HG03432 (cell line): ENCODE measurements around the gene GPR107.
"Not testable (repeated sequence)": the region's sequence is repeated elsewhere in the genome, so short reads cannot be mapped to it uniquely, and the experiment has no call there.

Source experiments
- ATAC-seq: cut with Tn5 transposase; IDR thresholded peaks from one replicate; pipeline ENCODE4 v1.9.1; 2021; ENCODE audit warnings: mild to moderate bottlenecking, moderate library complexity; ENCODE audit not compliant: unreplicated experiment

The GPR107 gene

DNA sequence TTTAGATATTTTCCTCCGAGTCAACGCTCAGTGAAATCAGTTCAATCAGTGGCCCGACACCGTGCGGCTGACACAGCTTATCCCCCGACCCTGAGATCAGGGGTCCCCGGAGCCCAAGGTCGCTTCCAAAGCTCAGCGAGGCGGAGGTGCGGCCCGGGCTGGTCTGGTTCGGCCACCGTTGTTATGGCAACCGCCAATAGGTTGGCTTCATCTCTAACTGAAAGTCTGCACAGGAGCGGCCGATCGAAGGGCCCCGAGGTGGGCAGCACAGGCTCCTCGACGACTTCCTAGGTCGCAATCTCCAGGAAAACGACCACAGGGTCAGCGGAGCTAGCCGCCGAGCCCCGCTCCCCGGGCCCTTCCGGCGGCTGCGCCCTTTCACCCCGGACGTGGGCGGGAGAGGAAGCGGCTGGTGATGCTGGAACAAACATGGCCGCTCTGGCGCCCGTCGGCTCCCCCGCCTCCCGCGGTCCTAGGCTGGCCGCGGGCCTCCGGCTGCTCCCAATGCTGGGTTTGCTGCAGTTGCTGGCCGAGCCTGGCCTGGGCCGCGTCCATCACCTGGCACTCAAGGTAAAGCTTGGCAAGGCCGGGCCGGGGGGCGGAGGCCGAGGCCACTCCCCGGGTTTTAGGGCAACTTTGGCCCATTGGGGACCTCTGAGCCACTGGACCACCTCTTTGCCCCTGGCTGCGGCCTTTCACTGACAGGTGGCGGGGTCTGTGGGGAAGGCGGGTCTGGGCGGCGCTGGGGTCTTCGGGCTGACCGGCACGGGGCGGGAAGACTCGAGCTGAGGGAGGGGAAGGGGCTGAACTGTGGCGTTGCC is at the start of gene GPR107:
GPR107 (plus strand) TSS at position 403 of the 821 bp plus-strand sequence; CDS start at position 430, 27 bp downstream.
- peak; percentile 89 for ATAC-seq

DNA sequence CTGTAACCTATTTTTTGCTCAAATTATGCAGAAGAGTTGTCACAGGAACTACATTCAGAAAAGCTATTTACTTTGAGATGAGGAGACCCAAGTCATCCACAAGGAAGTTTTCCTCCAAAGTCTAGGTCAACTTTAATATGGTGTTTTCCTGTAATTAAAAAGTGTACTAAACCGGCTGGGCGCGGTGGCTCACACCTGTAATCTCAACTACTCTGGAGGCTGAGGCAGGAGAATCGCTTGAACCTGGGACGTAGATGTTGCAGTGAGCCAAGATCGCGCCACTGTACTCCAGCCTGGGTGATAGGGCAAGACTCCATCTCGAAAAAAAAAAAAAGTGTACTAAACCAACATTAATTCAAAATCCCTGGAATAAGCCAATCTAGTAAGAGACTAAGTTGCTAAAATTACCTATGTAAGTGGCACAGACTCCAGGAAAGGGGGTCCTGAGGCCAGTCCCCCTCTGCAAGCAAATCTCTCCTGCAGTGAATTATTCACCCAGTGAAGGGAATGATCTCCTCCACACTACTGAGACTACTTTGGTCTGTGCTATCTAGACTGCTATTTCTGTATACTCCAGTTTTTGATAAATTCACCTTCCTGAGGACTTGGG is 49.7 kb upstream of the GPR107 start:
- ATAC-seq = no peak

DNA sequence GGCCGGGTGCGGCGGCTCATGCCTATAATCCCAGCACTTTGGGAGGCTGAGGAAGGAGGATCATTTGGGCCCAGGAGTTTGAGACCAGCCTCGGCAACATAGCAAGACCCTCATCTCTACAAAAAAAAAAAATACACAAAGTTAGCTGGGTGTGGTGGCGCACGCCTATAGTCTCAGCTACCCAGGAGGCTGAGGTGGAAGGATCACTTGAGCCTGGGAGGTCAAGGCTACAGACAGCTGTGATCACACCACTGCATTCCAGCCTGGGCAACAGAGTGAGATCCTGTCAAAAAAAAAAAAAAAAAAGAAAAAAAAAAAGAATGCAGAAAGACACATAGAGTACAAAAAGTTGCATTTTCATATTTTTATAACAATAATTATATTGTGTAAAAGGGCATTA is 46.8 kb upstream of the GPR107 start:
- not testable (repeated sequence) for ATAC-seq

DNA sequence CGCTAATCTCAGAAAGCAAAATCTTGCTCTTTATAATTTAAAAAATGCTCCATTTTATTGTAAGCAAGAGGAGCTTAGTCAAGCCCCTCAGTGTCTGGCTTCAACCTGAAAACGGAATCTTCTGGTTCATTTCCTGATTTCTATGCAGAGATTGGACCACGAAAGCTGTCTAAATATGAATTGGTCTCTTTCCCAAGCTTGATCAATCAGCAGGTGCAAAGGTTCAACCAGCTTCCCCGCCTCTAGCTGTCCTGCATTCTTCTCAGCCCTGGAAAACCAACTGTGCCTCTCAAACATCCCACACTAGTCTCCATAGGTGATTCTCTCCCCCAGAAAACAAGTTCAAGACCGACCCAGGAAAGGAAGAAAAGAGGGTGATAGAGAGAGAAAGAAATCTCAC is 45.2 kb upstream of the GPR107 start:
- ATAC-seq = no peak

DNA sequence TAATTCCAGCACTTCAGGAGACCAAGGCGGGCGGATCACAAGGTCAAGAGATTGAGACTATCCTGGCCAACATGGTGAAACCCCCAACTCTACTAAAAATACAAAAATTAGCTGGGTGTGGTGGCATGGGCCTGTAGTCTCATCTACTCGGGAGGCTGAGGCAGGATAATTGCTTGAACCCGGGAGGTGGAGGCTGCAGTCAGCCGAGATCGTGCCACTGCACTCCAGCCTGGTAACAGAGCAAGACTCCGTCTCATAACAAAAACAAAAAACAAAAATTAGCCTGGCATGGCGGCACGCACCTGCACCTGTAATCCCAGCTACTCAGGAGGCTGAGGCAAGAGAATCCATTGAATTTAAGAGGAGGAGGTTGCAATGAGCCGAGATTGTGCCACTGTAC is 44.2 kb upstream of the GPR107 start:
- not testable (repeated sequence) for ATAC-seq

DNA sequence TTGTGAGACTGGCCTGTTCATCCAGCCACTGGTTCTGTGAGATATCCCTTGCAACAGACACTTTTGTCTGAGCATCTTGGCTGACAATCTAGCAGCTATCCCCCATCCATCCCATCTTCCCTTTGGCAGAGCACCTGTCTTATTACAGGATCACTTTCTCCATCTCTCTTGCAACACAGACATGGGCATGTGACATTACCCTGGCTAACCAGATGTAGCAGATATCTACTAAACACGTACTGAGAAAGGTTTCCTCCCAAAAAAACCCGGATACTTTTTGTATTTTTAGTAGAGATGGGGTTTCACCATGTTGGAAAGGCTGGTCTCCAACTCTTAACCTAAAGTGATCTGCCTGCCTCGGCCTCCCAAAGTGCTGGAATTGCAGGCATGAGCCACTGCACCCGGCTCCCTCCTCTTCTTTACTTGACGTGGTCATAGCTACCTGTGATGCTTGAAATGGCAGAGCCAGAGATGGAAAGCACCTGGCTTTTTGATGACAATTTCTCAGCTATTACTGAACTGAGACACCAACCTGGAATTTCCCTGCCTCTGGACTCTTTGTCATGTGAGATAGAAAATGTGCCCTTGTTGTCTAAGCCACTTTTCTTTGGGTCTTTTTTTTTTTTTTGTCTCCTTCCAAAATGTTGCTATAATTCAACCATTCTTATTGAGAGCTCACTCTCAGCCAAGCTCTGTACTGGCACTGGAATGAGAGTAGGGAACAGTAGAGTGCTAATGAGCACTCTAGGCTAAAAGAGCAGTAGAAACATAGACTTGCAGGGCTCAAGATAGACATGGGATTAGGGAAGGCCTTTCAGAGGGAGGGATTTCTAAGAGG is 43.3 kb upstream of the GPR107 start:
- peak; percentile 44 for ATAC-seq

DNA sequence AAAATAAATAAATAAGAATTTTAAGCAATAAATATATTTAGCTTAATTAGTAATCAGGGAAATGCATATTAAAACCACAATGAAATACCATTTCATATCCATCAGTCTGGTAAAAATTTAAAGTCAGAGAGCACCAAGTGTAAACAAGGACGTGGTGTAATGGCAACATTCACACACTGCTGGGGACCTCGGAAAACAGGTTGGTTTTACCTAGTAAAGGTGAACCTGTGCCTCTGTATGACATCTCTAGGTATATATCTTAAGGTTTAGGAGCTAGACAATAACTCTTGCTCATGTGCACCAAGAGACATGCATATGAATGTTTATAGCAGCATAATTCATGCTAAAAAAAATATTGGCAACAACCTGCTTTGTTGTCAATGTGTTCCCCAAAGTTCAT is 40.4 kb upstream of the GPR107 start:
- no peak for ATAC-seq

DNA sequence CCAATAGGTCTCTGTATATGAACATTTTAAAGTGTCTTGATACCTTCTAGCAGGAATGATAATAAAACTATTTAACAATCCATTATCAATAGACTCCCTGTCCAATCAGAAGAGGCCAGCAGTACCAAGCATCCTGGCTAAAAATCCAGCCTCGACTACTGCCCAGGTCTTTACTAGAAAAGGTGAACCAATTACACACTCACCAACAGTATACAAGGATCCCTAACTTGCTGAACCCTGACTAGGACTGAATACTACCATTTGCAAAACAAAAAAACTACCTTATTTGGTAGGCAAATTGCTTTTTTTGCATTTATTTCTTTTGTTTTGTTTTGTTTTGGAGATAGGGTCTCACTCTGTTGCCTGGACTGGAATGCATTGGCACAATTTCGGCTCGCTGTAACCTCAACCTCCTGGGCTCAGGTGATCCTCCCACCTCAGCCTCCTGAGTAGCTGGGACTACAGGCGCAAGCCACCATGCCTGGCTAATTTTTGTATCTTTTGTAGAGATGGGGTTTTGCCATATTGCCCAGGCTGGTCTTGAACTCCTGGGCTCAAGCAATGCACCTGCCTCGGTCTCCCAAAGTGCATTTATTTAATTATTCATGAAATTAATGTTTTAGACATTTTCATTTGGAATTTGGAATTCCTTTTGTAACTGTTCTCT is 38.2 kb upstream of the GPR107 start:
- no peak for ATAC-seq

DNA sequence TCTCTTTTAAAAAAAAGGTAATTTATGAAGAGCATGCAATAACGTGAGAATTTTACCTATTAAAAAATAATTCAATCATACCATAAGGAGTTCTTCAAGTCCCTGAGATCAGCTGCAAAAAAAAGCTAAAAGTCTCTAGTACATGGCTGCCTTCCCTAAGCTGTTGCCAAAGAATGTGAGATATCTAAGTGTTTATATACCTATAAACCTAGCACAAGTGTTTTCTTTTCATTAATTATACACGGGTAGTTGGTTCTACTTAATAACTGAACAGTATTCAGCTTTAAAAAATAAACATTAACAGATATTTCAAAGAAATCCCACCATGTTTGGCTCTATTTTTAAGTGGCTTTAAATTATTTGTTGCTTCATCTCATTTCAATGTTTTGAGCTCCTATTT is 36.6 kb upstream of the GPR107 start:
- ATAC-seq = no peak

DNA sequence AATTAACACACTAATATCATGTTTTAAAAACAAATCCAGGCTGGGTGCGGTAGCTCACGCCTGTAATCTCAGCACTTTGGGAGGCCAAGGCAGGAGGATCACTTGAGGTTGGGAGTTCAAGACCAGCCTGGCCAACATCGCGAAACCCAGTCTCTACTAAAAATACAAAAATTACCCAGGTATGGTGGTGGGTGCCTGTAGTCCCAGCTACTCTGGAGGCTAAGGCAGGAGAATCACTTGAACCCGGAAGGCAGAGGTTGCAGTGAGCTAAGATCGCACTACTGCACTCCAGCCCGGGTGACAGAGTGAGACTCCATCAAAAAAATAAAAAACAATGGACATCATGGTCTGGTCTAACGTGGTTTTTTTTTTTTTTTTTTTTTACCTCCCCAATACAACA is 36.2 kb upstream of the GPR107 start:
- not testable (repeated sequence) for ATAC-seq

DNA sequence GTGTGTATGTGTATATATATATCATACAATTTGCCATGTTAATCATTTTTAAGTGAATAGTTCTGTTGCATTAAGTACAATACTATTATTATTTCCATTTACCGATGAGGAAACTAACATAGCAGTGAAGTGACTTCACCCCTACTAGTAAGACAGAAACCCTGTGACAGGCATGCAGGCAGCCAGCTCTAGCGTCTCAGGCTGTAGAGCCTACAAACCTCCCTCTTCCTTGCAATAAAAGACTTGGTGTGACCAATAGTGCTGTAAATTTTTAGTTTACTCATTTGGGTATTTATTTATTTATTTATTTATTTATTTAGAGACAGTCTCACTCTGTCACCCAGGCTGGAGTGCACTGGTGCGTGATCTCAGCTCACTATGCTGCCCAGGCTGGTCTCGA is 35.4 kb upstream of the GPR107 start:
- no peak for ATAC-seq

DNA sequence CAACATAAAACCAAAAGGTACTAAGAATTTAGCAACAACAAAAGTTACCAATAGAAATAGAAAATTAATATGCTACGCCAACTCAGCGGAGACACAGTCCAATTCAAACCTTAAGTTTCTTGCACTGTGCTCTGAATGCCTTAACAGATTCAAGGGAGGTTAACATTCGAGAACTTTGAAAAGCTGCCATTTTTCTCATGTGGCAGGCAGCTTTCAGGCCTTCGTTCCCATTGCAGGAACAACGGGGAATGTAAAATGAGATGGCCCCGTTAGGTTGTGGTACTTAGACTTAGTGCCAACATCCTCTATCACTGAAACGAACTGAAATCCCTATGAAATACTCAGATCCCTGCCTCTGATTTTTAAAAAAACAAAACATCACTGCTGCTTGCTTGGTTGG is 33.1 kb upstream of the GPR107 start:
- no peak for ATAC-seq

DNA sequence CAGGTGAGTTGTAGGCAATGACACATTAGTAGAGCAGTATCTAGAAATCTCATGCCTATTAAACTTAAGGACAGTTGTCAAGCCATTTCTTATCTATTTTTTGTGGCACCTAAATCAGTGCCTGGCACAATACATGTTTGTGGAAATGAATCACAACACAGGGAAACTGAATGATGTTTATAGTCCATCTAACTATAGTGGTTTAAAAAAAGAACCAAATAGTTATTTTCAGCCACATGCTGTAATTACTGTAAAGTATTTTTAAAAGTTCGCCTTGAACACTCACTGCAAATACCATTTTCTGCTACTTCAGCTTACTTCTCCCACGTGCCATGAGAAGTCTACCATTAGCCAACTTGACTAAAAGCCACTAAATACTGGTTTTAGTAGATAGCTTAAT is 32.6 kb upstream of the GPR107 start:
- ATAC-seq = no peak

DNA sequence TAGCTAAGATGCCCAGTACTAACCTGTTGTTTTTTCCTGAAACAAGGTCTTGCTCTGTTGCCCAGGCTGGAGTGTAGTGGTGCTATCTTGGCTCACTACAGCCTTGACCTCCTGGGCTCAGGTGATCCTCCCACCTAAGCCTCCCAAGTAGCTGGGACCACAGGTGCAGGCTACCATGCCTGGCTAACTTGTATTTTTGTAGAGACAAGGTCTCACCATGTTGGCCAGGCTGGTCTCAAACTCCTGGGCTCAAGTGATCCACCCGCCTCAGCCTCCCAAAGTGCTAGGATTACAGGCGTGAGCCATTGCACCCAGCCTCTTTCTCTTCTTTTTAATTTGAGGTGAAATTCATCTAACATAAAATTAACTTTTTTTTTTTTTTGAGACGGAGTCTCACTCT is 31.9 kb upstream of the GPR107 start:
- not testable (repeated sequence) for ATAC-seq

DNA sequence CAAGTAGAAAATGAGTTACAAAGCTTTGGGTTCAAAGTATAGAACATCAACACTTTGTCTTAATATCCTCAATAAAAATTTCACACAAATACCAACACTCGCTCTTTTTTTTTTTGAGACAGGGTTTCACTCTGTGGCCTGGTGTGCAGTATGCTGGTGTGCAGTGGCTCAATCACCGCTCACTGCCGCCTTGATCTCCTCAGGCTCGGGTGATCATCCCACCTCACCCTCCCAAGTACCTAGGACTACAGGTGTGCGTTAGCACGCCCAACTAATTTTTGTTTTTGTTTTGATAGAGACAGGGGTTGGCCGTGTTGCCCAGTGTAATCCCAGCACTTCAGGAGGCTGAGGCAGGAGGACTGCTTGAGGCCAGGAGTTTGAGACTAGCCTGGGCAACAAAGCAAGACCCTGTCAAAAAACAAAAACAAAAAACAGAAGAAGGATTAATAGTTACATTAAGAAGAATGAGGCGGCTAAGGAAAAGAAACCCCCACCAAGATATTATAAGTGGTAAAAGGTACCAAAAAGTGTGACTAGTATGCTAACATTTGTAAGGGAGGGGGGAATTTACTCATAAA is 31.1 kb upstream of the GPR107 start:
- peak; percentile 3 for ATAC-seq

DNA sequence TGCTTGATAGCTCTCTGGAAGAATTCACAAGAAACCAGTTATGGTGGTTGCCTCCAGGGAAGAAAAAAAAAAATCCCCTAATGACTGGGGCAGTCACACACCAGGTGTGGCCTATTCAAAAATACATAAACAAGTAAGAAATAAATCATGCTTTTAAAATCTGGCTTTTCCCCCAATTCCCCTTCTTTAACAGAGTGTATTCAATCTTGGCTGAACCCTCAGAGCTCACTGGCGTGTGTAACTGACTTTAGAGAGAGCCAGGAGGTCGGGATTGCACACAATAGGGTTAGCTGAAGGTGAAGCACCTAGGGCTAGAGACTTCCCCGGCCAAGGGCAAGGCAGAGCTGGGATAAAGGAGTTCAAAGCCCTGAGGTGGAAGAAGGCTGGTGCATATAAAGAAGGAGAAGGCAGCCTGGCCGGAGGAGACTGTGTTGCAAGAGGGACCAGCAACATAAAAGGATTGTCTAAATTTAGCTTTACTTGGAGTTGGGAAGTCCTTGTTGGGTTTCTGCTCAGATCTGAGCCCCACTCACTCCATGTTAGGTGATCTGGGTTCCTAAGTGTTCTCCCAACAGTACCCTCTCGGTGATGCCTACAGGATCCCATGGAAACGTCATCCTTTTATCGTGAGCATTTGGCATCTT is 30.4 kb upstream of the GPR107 start:
- peak; percentile 39 for ATAC-seq

DNA sequence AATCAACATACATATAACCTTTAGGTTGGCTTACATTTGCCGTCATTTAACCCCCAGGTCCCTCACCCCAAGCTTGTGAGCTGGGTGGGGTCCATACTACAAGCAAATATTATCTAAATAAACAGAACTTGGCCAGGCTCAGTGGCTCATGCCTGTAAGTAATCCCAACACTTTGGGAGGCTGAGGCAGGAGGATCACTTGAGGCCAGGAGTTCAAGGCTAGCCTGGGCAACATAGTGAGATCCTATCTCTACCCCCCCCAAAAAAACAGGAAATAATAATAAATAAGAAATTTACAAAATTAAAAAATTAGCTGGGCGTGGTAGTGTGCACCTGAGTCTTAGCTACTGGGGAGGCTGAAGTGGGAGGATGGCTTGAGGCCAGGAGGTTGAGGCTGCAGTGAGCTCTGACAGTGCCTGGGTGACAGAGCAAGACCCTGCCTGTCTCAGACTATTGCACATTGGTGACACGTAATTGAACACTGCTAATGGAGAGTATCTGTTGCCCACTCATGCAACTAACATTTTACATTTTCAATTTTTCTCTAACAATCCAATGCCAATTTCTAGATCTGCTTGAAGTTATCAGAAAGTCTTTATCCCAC is 29.6 kb upstream of the GPR107 start:
- ATAC-seq = no peak

DNA sequence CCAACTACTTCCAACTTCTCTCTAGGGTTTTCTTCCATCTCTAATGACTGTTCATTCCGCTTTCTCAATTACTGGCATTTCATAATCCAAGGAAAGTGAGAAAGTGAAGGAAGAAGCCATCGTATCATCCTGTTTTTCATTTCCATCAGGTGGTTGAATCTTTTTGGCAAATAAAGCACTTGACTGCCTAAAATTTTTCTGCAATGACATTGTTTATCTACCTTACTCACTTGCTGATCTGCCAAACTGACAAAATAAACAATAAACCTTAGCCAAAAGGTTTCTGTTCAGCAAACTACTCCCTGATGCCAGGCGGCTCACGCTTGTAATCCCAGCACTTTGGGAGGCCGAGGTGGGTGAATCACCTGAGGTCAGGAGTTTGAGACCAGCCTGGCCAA is 29.1 kb upstream of the GPR107 start:
- no peak for ATAC-seq

DNA sequence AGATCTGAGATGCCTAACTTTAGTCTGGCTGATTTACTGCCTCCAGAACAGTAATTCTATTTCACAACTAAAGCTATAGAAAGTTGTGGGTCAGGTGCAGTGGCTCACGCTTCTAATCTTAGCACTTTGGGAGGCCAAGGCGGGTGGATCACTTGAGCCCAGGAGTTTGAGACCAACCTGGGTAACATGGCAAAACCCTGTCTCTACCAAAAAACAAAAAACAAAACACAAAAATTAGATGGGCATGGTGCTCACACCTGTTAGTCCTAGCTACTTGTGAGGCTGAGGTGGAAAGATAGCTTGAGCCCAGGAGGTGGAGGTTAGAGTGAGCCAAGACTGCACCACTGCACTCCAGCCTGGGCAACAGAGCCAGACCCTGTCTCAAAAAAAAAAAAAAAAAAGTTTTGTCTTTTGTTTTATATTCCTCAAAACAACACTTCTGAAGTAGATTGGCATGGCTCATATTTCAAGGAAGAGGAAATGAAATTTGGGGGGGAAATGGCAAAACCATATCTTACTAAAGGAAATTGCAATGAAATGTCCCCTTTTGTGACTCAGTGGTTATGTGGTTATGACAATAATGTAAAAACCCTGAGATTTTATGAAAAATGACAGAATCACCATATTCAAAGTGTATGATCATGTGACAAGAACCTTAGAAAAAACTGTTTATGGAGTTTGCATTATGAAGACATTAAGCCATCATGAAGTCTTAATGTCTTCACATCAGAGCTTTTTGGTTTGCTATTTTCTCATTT is 26.9 kb upstream of the GPR107 start:
- ATAC-seq = no peak
